ENCODE measurements around the gene AGAP1. TPM values are rescaled to one million over a fixed set of nuclear protein-coding genes. Genes with fewer than 3 reads are reported as not detected.
"Not testable (repeated sequence)": the region's sequence is repeated elsewhere in the genome, so short reads cannot be mapped to it uniquely, and the experiment has no call there.

The AGAP1 gene
- total RNA-seq, 1 donor, result 12.3 TPM

GRCh38 chr2:235598532-235599531, 105.0 kb downstream of the AGAP1 start:
- no peak for DNase-seq (ENCODE audit: low read depth)
- H3K4me3 ChIP-seq (ENCODE audit: low read depth, low read length), result no peak overlapping the region
- TF ChIP-seq CTCF (IDR thresholded peaks at IDR 0.05; ENCODE audit: insufficient read depth, low read length), result no peak

GRCh38 chr2:235599596-235600338, 105.9 kb downstream of the AGAP1 start:
- H3K4me3 ChIP-seq (ENCODE audit: low read depth, low read length), result no peak overlapping the region
- TF ChIP-seq CTCF (IDR thresholded peaks at IDR 0.05; ENCODE audit: insufficient read depth, low read length), result no peak
- no peak for DNase-seq (ENCODE audit: low read depth)

- H3K4me3 ChIP-seq (ENCODE audit: low read depth, low read length), result no peak overlapping the region
- DNase-seq (ENCODE audit: low read depth), result no peak
- no peak for TF ChIP-seq CTCF (IDR thresholded peaks at IDR 0.05; ENCODE audit: insufficient read depth, low read length)
These were observed 106.6 kb downstream of the AGAP1 start for GRCh38 chr2:235600406-235600805.

DNA sequence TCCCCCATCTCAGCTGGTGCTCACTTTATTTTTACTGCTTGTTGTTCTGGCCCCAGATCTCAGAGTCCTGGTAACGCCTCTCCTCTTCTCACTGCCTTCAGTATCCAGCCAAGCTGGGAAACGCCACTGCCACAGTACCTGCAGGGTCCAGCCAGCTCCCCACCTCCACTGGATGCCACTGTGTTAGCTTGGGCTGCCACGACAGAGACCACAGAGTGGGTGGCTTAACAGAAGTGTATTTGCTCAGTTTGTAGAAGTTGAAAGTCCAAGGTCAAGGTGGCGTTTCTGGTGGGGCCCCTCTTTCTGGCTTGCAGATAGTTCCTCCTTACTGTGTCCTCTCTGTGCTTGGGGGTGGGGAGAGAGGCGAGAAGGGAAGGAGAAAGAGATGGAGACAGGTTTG, 107.1 kb downstream of the AGAP1 start:
- H3K4me3 ChIP-seq (ENCODE audit: low read depth, low read length), result no peak overlapping the region
- no peak for DNase-seq (ENCODE audit: low read depth)
- TF ChIP-seq CTCF (IDR thresholded peaks at IDR 0.05; ENCODE audit: insufficient read depth, low read length), result no peak

- H3K4me3 ChIP-seq (ENCODE audit: low read depth, low read length), result no peak overlapping the region
- DNase-seq (ENCODE audit: low read depth), result no peak
- TF ChIP-seq CTCF (IDR thresholded peaks at IDR 0.05; ENCODE audit: insufficient read depth, low read length), result no peak
These were observed 108.3 kb downstream of the AGAP1 start for GRCh38 chr2:235601960-235602704.

DNA sequence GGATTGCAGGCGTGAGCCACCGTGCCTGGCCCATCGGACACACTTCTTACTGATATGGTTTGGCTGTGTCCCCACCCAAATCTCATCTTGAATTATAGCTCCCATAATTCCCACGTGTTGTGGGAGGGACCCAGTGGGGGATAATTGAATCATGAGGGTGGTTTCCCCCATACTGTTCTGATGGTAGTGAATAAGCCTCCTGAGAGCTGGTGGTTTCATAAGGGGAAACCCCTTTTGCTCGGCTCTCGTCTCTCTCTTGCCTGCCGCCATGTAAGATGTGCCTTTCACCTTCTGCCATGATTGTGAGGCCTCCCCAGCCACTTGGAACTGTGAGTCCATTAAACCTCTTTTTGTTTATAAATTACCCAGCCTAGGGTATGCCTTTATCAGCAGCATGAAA, 109.1 kb downstream of the AGAP1 start:
- DNase-seq (ENCODE audit: low read depth); H3K4me3 ChIP-seq (ENCODE audit: low read depth, low read length): not testable (repeated sequence)
